Mesothelial cell of epicardium (in vitro differentiated cells): ENCODE results near the gene SETBP1. TPM values are rescaled to one million over a fixed set of nuclear protein-coding genes. Genes with fewer than 3 reads are reported as not detected.

Experiments
- DNase-seq, 2 experiments: peaks; one replicate each; pipeline ENCODE4 v3.0.0; 2021; ENCODE audit warnings: low spot score in 2 of 2; ENCODE audit not compliant: unreplicated experiment in 2 of 2
- H3K27ac Mint-ChIP-seq: 2 replicates; pipeline ENCODE4 v1.8.0; 2021; ENCODE audit warnings: mixed read lengths
- H3K27me3 Mint-ChIP-seq: 2 replicates; pipeline ENCODE4 v1.8.0; 2021; ENCODE audit warnings: low read depth, mixed read lengths
- H3K36me3 Mint-ChIP-seq: 2 replicates; pipeline ENCODE4 v1.8.0; 2021; ENCODE audit warnings: mixed read lengths
- H3K4me1 Mint-ChIP-seq: 2 replicates; pipeline ENCODE4 v1.8.0; 2021; ENCODE audit warnings: mixed read lengths
- H3K4me3 Mint-ChIP-seq: 2 replicates; pipeline ENCODE4 v1.8.0; 2021; ENCODE audit warnings: mild to moderate bottlenecking, moderate library complexity, mixed read lengths
- H3K9me3 Mint-ChIP-seq: 2 replicates; pipeline ENCODE4 v1.8.0; 2021; ENCODE audit warnings: mixed read lengths
- CTCF ChIP-seq: fragments of 200-600 bp; sonication (generic); IDR thresholded peaks from one replicate; pipeline ENCODE4 v1.5.0; 2021; ENCODE audit warnings: antibody characterized with exemption; ENCODE audit not compliant: unreplicated experiment
- total RNA-seq: library from RNA; stranded (reverse); gene quantifications from 3 replicates; pipeline ENCODE4 v1.2.1, GENCODE V29; 2021

Gene SETBP1
- total RNA-seq, 1 donor from 2014 or later, result 47.7 TPM

GRCh38 chr18:45006934-45007333 lies 326.2 kb downstream of the SETBP1 start:
- Mint-ChIP-seq H3K27me3 (no peaks in the 10 kb centered on the region), H3K27ac (no peak overlapping the region), H3K36me3 (peaks cover 10% of the 10 kb centered on the region), H3K4me1 (peaks cover 6% of the 10 kb centered on the region), H3K4me3 (no peak overlapping the region), H3K9me3 (peaks cover 6% of the 10 kb centered on the region)
- TF ChIP-seq CTCF, result no peak
- DNase-seq, result no peak

GRCh38 chr18:45007531-45007930 lies 326.8 kb downstream of the SETBP1 start:
- Mint-ChIP-seq H3K27me3 (no peaks in the 10 kb centered on the region), H3K9me3 (peaks cover 6% of the 10 kb centered on the region), H3K4me3 (no peak overlapping the region), H3K36me3 (peaks cover 11% of the 10 kb centered on the region), H3K27ac (no peak overlapping the region), H3K4me1 (peaks cover 6% of the 10 kb centered on the region)
- no peak for TF ChIP-seq CTCF
- DNase-seq, result no peak

GRCh38 chr18:45008694-45009413 lies 328.2 kb downstream of the SETBP1 start:
- peaks cover 11% of the 10 kb centered on the region for H3K36me3 Mint-ChIP-seq
- H3K9me3 Mint-ChIP-seq, result peaks cover 6% of the 10 kb centered on the region
- no peak overlapping the region for H3K4me3 Mint-ChIP-seq
- no peak for DNase-seq
- H3K27me3 Mint-ChIP-seq, result no peaks in the 10 kb centered on the region
- TF ChIP-seq CTCF, result no peak
- H3K4me1 Mint-ChIP-seq, result peaks cover 8% of the 10 kb centered on the region
- H3K27ac Mint-ChIP-seq, result no peak overlapping the region

- H3K27ac Mint-ChIP-seq, result no peak overlapping the region
- H3K27me3 Mint-ChIP-seq, result no peaks in the 10 kb centered on the region
- no peak for TF ChIP-seq CTCF
- DNase-seq, result no peak
- H3K36me3 Mint-ChIP-seq, result peaks cover 11% of the 10 kb centered on the region
- H3K4me1 Mint-ChIP-seq, result peaks cover 11% of the 10 kb centered on the region
- no peak overlapping the region for H3K4me3 Mint-ChIP-seq
- peaks cover 6% of the 10 kb centered on the region for H3K9me3 Mint-ChIP-seq
Measured at GRCh38 chr18:45009756-45010155, 329.1 kb downstream of the SETBP1 start.

GRCh38 chr18:45012286-45012685 lies 331.6 kb downstream of the SETBP1 start:
- no peak for DNase-seq
- H3K9me3 Mint-ChIP-seq, result no peaks in the 10 kb centered on the region
- no peak overlapping the region for H3K27ac Mint-ChIP-seq
- peaks cover 29% of the 10 kb centered on the region for H3K4me1 Mint-ChIP-seq
- no peak overlapping the region for H3K4me3 Mint-ChIP-seq
- H3K36me3 Mint-ChIP-seq, result peaks cover 2% of the 10 kb centered on the region
- no peak for TF ChIP-seq CTCF
- H3K27me3 Mint-ChIP-seq, result no peaks in the 10 kb centered on the region

- H3K36me3 Mint-ChIP-seq, result peaks cover 2% of the 10 kb centered on the region
- DNase-seq, result no peak
- no peaks in the 10 kb centered on the region for H3K27me3 Mint-ChIP-seq
- no peak overlapping the region for H3K4me3 Mint-ChIP-seq
- peaks cover 33% of the 10 kb centered on the region for H3K4me1 Mint-ChIP-seq
- no peak overlapping the region for H3K27ac Mint-ChIP-seq
- no peaks in the 10 kb centered on the region for H3K9me3 Mint-ChIP-seq
- no peak for TF ChIP-seq CTCF
Measured at GRCh38 chr18:45014047-45014501, 333.4 kb downstream of the SETBP1 start.
